Motor neuron (in vitro differentiated cells): ENCODE data around the gene SEMA3G. TPM values are rescaled to one million over a fixed set of nuclear protein-coding genes. Genes with fewer than 3 reads are reported as not detected.

Experiments used
- ATAC-seq, 8 experiments: fragments of 200-7000 bp; cut with Tn5 transposase; replicated peaks in 6 of 8; 2 replicates each; pipeline ENCODE4 v1.8.0; 2021; ENCODE audit warnings: mild to moderate bottlenecking in 8 of 8, moderate library complexity in 8 of 8
- H3K27ac ChIP-seq, 2 donors: fragments of 250-450 bp; sonication (Bioruptor Pico); 2 replicates each; pipeline ENCODE4 v1.9.0; 2021; ENCODE audit warnings: antibody characterized with exemption in 2 of 2, mild to moderate bottlenecking in 2 of 2, moderate library complexity in 1 of 2
- H3K4me1 ChIP-seq, 2 donors: fragments of 250-450 bp; sonication (Bioruptor Pico); replicated peaks in 1 of 2; 2 replicates each; pipeline ENCODE4 v1.6.1; 2021; ENCODE audit warnings: antibody characterized with exemption in 2 of 2, mild to moderate bottlenecking in 2 of 2, moderate library complexity in 1 of 2
- H3K4me3 ChIP-seq, 5 donors: fragments of 250-450 bp; sonication (Bioruptor Pico); 2 replicates each; pipeline ENCODE4 v1.9.0; 2021; ENCODE audit warnings: antibody characterized with exemption in 5 of 5, mild to moderate bottlenecking in 5 of 5, moderate library complexity in 4 of 5
- WGBS, 10 experiments: fragments of 450-650 bp; shearing (Covaris generic); methylation state at CpG; one replicate each; pipeline ENCODE4 v1.0.0; 2022; 5-methylcytosine and 5-hydroxymethylcytosine counted together
- in situ Hi-C, 9 experiments: fragments of 400-800 bp; cut with MboI; loops; one replicate each; pipeline ENCODE4 v1.15.0; 2021; ENCODE audit warnings: low sequenced_read_pairs in 9 of 9, low pct_unique_long_range_greater_than_20kb in 2 of 9; ENCODE audit not compliant: unreplicated experiment in 9 of 9
- total RNA-seq, 8 experiments: library from RNA; unstranded; fragments of 300-600 nt; gene quantifications; 2 replicates each; pipeline versions ENCODE4 v1.2.3 to v1.2.4, GENCODE V29; 2022

Gene SEMA3G
- total RNA-seq, 8 experiments from 2014 or later, result 0.05 to 0.91 (median 0.19) TPM

- H3K27ac ChIP-seq, result no peak overlapping the region
- in situ Hi-C loops, result no loop called here
- ATAC-seq, result no peak
- H3K4me3 ChIP-seq, result no peak overlapping the region
- H3K4me1 ChIP-seq, result no peaks in the 10 kb centered on the region
- 80 to 100% (median 95%) methylated on average over 1 to 4 of the region's 13 CpGs; no CpG with 5 or more reads in 5 of the 10 experiments for WGBS, 10 experiments
Observed at GRCh38 chr3:52397676-52398399, 47.1 kb downstream of the SEMA3G start.

GRCh38 chr3:52396907-52397591, 47.9 kb downstream of the SEMA3G start:
- Histone ChIP-seq H3K4me3 (no peak overlapping the region), H3K4me1 (no peaks in the 10 kb centered on the region), H3K27ac (no peak overlapping the region)
- in situ Hi-C loops, result no loop called here
- peak in 1 of 8 experiments; percentile 50 for ATAC-seq
- WGBS, 10 experiments, result 92% methylated on average over 5 of the region's 10 CpGs; no CpG with 5 or more reads in 9 of the 10 experiments

- Histone ChIP-seq H3K4me1 (no peaks in the 10 kb centered on the region), H3K27ac (no peak overlapping the region), H3K4me3 (no peak overlapping the region)
- ATAC-seq, result no peak
- 20 to 96% (median 80%) methylated on average over 3 to 11 of the region's 25 CpGs; no CpG with 5 or more reads in 4 of the 10 experiments for WGBS, 10 experiments
- in situ Hi-C loops, result no loop called here
Observed at GRCh38 chr3:52396011-52396906, 48.6 kb downstream of the SEMA3G start.

GRCh38 chr3:52395503-52395865, 49.4 kb downstream of the SEMA3G start:
- in situ Hi-C loops, result no loop called here
- WGBS, 10 experiments, result 57 to 80% (median 60%) methylated on average over 1 to 3 of the region's 8 CpGs; no CpG with 5 or more reads in 7 of the 10 experiments
- Histone ChIP-seq H3K4me3 (no peak overlapping the region), H3K27ac (no peak overlapping the region), H3K4me1 (no peaks in the 10 kb centered on the region)
- no peak for ATAC-seq

- H3K27ac ChIP-seq, result no peak overlapping the region
- ATAC-seq, result no peak
- in situ Hi-C loops, result no loop called here
- WGBS, 10 experiments, result 73% methylated on average over 3 of the region's 10 CpGs; no CpG with 5 or more reads in 9 of the 10 experiments
- no peaks in the 10 kb centered on the region for H3K4me1 ChIP-seq
- H3K4me3 ChIP-seq, result no peak overlapping the region
Observed at GRCh38 chr3:52394751-52395502, 50.0 kb downstream of the SEMA3G start.

- in situ Hi-C loops, result no loop called here
- WGBS, 10 experiments, result 50 to 100% (median 78%) methylated on average over 2 to 15 of the region's 18 CpGs; no CpG with 5 or more reads in 2 of the 10 experiments
- no peak for ATAC-seq
- H3K4me1 ChIP-seq, result no peaks in the 10 kb centered on the region
- no peak overlapping the region for H3K4me3 ChIP-seq
- no peak overlapping the region for H3K27ac ChIP-seq
Observed at GRCh38 chr3:52393959-52394670, 50.8 kb downstream of the SEMA3G start.

- Histone ChIP-seq H3K27ac (no peak overlapping the region), H3K4me1 (no peaks in the 10 kb centered on the region), H3K4me3 (no peak overlapping the region)
- in situ Hi-C loops, result no loop called here
- 61 to 100% (median 81%) methylated on average over 1 to 9 of the region's 18 CpGs; no CpG with 5 or more reads in 3 of the 10 experiments for WGBS, 10 experiments
- no peak for ATAC-seq
Observed at GRCh38 chr3:52393131-52393807, 51.6 kb downstream of the SEMA3G start.

GRCh38 chr3:52392216-52392930, 52.5 kb downstream of the SEMA3G start:
- Histone ChIP-seq H3K4me3 (no peak overlapping the region), H3K4me1 (no peaks in the 10 kb centered on the region), H3K27ac (no peak overlapping the region)
- ATAC-seq, result no peak
- 91 to 100% methylated on average over 1 to 7 of the region's 16 CpGs; no CpG with 5 or more reads in 8 of the 10 experiments for WGBS, 10 experiments
- in situ Hi-C loops, result no loop called here

GRCh38 chr3:52391096-52391495, 53.8 kb downstream of the SEMA3G start:
- no peak overlapping the region for H3K27ac ChIP-seq
- no peak overlapping the region for H3K4me3 ChIP-seq
- in situ Hi-C loops, result no loop called here
- 60 to 100% (median 96%) methylated on average over 1 to 2 of the region's 12 CpGs; no CpG with 5 or more reads in 6 of the 10 experiments for WGBS, 10 experiments
- ATAC-seq, result no peak
- H3K4me1 ChIP-seq, result no peaks in the 10 kb centered on the region

- Histone ChIP-seq H3K27ac (no peak overlapping the region), H3K4me3 (no peak overlapping the region), H3K4me1 (no peaks in the 10 kb centered on the region)
- in situ Hi-C loops, result no loop called here
- 83 to 100% (median 98%) methylated on average over 1 to 4 of the region's 9 CpGs; no CpG with 5 or more reads in 4 of the 10 experiments for WGBS, 10 experiments
- peak in 1 of 8 experiments; percentile 21 for ATAC-seq
Observed at GRCh38 chr3:52388933-52389332, 56.0 kb downstream of the SEMA3G start.

GRCh38 chr3:52388348-52388821, 56.5 kb downstream of the SEMA3G start:
- Histone ChIP-seq H3K4me1 (no peaks in the 10 kb centered on the region), H3K4me3 (no peak overlapping the region), H3K27ac (no peak overlapping the region)
- in situ Hi-C loops, result no loop called here
- WGBS, 10 experiments, result 80 to 87% methylated on average over 3 to 4 of the region's 18 CpGs; no CpG with 5 or more reads in 8 of the 10 experiments
- ATAC-seq, result no peak
